Testis (tissue), 3 donors: Measurements from ENCODE around the gene SPATC1L. TPM values are rescaled to one million over a fixed set of nuclear protein-coding genes. Genes with fewer than 3 reads are reported as not detected.

Experiments used
- DNase-seq: peaks from one replicate; pipeline ENCODE4 v3.0.0-alpha.2; 2019
- H3K27ac ChIP-seq, 2 donors: fragments of 200-600 bp; sonication (generic); one replicate each; pipeline ENCODE4 v1.5.1; 2019
- H3K27me3 ChIP-seq: fragments of 200-600 bp; sonication (generic); one replicate; pipeline ENCODE4 v1.5.1; 2019
- H3K36me3 ChIP-seq: fragments of 200-600 bp; sonication (generic); one replicate; pipeline ENCODE4 v1.5.1; 2017; ENCODE audit warnings: low read depth; ENCODE audit errors: missing control alignments
- H3K4me1 ChIP-seq: fragments of 200-600 bp; sonication (generic); one replicate; pipeline ENCODE4 v1.5.1; 2019
- H3K4me3 ChIP-seq, 2 donors: fragments of 200-600 bp; sonication (generic); one replicate each; pipeline ENCODE4 v1.5.1; 2017 to 2019
- H3K9me3 ChIP-seq: fragments of 200-600 bp; sonication (generic); one replicate; pipeline ENCODE4 v1.5.1; 2017
- POLR2A ChIP-seq: fragments of 450-650 bp; IDR thresholded peaks from one replicate; pipeline ENCODE4 v1.6.1; 2017; ENCODE audit warnings: antibody characterized with exemption, mild to moderate bottlenecking, moderate library complexity
- WGBS, 2 donors: methylation state at CpG; one replicate each; pipeline ENCODE4 v1.1.5; 2018; 5-methylcytosine and 5-hydroxymethylcytosine counted together
- intact Hi-C: fragments of 100-400 bp; cut with DNase I; formaldehyde crosslinking; loops from one replicate; pipeline ENCODE4 v1.15.1; 2023; ENCODE audit warnings: low total_unique reads
- polyA plus RNA-seq: library from polyadenylated mRNA; stranded (reverse); fragments of 350-450 nt; fragmentation: Illumina TruSeq; extraction: RNeasy Lipid Tissue Mini Kit (QIAGEN cat#74804); gene quantifications from one replicate; pipeline ENCODE4 v1.2.3, GENCODE V29; 2014; ENCODE audit warnings: low read depth, low replicate concordance; ENCODE audit not compliant: insufficient read depth
- total RNA-seq, 2 donors: library from RNA; depleted of rRNA; stranded (reverse); fragments of >200 nt; gene quantifications; one replicate each; pipeline ENCODE4 v1.2.3, GENCODE V29; 2016
- TF ChIP-seq, protein P1 (sequence below), 3 experiments: fragments of 450-650 bp in 2 of 3; fragments of 200-600 bp in 1 of 3; sonication (generic) in 1 of 3; IDR thresholded peaks; one replicate each; pipeline ENCODE4 v1.5.1; 2016 to 2019; ENCODE audit warnings: antibody characterized with exemption in 3 of 3, mild to moderate bottlenecking in 2 of 3, moderate library complexity in 1 of 3

Gene SPATC1L
- total and polyA plus RNA-seq, 3 donors from 2014 or later: 55.4 to 96.1 (median 75.6) TPM

DNA sequence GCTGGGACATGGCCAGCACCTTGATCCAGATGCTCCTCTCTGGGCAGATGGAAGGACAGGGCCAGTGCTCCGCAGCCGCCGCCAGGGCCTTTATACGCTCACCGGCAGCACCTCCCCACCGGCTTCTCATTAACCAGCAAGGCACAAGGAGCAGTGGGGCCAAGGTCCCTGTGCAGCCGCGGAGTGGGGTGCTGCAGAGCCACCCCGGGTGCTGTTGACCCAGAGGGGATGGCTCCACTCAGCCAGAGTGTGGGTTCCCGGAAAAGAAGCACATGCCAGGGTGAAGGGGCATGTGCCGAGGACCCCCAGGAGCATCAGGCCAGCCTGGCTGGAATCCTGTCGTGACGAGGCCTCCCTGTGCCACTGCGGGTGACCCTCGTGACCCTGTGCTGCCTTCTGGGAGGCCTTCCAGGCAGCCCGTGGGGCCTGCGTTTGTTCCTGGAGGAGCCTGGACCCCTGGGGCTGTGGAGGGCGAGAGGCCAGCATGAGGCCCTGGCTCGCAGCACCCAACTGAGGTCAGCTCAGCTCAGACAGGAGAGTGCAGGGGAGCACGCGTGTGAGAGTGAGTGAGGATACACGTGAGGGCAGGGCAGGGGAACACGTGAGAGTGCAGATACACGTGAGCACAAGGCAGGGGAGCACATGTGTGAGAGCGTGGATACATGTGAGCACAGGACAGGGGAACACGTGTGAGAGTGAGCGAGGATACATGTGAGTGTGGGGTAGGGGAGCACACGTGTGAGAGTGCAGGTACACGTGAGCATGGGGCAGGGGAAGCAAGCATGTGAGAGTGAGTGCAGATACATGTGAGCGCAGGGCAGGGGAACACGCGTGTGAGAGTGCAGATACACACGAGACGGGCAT, 28.5 kb downstream of the SPATC1L start, which contains the start of gene FTCD:
FTCD (minus strand) TSS at position 66 of the 864 bp plus-strand sequence; CDS start at position 10, 56 bp downstream.
- no peaks in the 10 kb centered on the region for H3K36me3 ChIP-seq
- WGBS, 2 donors: 75 to 76% methylated on average over 31 to 34 of the region's 34 CpGs
- peak within 1 kb of the TSS in 1 of 2 donors; percentile 88 for H3K27ac ChIP-seq
- H3K4me3 ChIP-seq: no peak within 1 kb of the TSS
- intact Hi-C loops: no loop called here
- peak; percentile 54 for DNase-seq
- no peaks in the 10 kb centered on the region for H3K27me3 ChIP-seq
- H3K4me1 ChIP-seq: peaks cover 22% of the 10 kb centered on the region
- TF ChIP-seq POLR2A: no peak
- TF ChIP-seq, protein P1, sequence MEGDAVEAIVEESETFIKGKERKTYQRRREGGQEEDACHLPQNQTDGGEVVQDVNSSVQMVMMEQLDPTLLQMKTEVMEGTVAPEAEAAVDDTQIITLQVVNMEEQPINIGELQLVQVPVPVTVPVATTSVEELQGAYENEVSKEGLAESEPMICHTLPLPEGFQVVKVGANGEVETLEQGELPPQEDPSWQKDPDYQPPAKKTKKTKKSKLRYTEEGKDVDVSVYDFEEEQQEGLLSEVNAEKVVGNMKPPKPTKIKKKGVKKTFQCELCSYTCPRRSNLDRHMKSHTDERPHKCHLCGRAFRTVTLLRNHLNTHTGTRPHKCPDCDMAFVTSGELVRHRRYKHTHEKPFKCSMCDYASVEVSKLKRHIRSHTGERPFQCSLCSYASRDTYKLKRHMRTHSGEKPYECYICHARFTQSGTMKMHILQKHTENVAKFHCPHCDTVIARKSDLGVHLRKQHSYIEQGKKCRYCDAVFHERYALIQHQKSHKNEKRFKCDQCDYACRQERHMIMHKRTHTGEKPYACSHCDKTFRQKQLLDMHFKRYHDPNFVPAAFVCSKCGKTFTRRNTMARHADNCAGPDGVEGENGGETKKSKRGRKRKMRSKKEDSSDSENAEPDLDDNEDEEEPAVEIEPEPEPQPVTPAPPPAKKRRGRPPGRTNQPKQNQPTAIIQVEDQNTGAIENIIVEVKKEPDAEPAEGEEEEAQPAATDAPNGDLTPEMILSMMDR (IDR thresholded peaks at IDR 0.05): no peak
- H3K9me3 ChIP-seq: no peaks in the 10 kb centered on the region

DNA sequence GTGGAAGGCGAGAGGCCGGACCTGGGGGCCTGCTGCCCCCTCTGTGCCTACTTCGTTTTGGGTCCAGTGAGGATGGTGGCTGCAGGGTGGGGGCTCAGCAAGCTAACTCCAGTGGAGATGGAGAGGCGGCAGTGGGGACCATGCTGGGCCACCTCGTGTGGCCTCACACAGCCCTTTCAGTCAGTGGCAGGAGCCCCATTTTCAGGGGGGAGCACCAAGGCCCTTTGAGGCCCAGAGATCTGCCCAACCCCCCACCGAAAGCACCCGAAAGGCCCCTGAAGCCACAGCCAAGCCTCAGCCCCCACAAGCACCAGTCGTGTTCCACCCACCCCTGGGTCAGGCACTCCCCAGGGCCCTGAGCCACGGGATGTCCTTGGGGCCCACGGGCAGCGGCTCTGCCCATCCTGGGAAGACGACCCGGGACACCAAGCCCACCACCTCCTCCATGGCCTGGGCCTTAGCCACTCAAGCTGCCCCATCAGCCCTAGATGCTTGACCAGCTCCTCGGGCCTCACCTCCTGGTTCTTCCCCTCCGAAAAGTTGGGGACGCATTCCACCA, 29.2 kb downstream of the SPATC1L start:
- Histone ChIP-seq H3K27me3 (no peaks in the 10 kb centered on the region), H3K4me3 (no peak overlapping the region), H3K27ac (peak overlapping the region in 1 of 2 donors; percentile 88), H3K4me1 (peaks cover 22% of the 10 kb centered on the region), H3K9me3 (no peaks in the 10 kb centered on the region), H3K36me3 (no peaks in the 10 kb centered on the region)
- intact Hi-C loops: no loop called here
- DNase-seq: peak; percentile 12
- WGBS, 2 donors: 80 to 83% methylated on average over 12 to 16 of the region's 16 CpGs
- TF ChIP-seq POLR2A: no peak
- TF ChIP-seq, protein P1 (IDR thresholded peaks at IDR 0.05): no peak

DNA sequence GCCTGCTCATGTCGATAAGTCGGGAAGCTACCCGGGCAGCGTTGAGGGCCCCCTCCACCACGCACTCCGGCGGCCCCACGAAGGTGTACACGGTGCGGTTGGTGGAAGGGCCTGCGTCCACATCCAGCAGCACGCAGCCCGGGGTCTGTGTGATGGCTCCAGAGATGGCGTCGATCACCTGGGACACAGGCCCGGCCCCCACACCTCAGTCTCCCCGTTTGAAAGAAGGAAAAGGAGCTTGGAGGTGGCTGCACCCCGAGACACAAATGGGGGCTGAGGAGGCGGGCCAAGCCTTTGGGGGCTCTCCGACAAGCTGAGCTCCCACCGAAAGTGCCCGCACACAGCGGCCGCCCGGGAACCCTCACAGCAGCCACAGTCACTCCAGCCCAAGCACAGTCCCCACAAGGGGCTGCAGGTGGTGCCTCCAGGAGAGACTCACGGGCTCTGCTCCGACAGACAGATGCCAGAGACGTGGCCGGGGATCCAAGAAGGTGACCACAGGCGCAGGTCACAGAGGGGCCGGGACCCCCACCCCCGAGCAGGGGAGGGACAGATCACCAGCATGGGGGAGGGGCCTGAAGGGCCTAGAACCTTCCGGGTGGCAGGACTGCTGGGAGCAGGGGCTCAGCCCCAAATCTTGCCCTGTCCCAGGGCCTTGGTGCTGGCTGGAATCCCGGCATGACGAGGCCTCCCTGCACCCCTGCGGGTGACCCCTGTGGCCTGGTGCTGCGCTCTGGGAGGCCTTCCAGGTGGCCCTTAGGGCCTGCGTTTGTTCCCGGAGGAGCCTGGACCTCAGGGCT, 29.9 kb downstream of the SPATC1L start:
- intact Hi-C loops: no loop called here
- H3K27me3 ChIP-seq: no peaks in the 10 kb centered on the region
- H3K36me3 ChIP-seq: no peaks in the 10 kb centered on the region
- H3K9me3 ChIP-seq: no peaks in the 10 kb centered on the region
- no peak for TF ChIP-seq POLR2A
- TF ChIP-seq, protein P1 (IDR thresholded peaks at IDR 0.05): no peak
- peak overlapping the region; percentile 84 to 88 for H3K27ac ChIP-seq
- peaks cover 22% of the 10 kb centered on the region for H3K4me1 ChIP-seq
- DNase-seq: peak; percentile 13
- H3K4me3 ChIP-seq: no peak overlapping the region
- WGBS, 2 donors: 91 to 95% methylated on average over 22 to 39 of the region's 39 CpGs

DNA sequence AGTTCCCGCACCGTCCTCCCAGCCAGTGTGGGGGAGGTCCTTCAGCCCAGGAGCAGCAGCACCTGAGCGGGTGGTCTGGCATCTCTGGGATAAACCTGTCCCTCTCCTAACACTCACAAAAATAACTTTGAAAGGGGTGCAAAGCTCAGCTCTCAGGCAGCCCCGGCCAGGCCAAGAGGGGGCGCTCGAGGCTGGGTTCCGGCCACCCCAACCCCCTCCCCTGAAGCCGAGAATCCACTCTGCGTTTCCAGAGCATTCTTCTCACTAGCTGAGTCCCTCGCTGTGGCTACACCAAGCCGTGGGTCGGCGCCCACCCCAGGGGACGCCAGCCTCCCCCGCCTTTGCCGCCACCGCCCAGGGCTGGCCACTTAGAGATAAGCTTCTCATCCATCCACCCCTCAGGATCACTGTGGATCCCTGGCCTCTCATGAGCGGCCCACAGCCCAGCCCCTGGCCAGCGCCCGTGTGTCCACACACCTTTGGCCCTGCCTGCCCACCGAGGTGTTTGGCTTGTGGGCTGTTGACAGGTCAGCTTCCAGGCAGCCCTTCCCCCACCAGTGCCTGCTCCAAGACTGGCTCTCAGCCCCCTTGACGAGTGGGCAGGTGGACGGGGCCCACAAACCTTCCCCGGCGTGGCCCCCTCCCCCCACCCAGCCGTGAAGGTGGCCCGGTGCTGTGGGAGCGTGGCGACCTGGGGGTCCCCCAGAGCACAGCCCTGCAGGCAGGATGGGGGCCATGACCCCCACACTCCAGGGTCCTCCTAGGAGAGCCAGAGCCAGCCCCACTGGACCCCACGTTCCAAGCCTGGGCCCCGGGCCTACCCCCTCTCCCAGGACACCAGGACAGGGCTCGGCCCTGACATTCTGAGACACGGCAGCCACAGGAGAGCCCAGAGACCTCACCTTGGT, 30.8 kb downstream of the SPATC1L start:
- WGBS, 2 donors: 54% methylated on average over 33 of the region's 33 CpGs; no CpG with 5 or more reads in 1 of the 2 donors
- peak; percentile 73 for DNase-seq
- H3K4me3 ChIP-seq: no peak overlapping the region
- no peaks in the 10 kb centered on the region for H3K9me3 ChIP-seq
- no peak for TF ChIP-seq POLR2A
- TF ChIP-seq, protein P1 (IDR thresholded peaks at IDR 0.05): peak; percentile 44 to 73 (median 71)
- peaks cover 22% of the 10 kb centered on the region for H3K4me1 ChIP-seq
- H3K36me3 ChIP-seq: no peaks in the 10 kb centered on the region
- peak overlapping the region; percentile 84 to 88 for H3K27ac ChIP-seq
- no peaks in the 10 kb centered on the region for H3K27me3 ChIP-seq
- intact Hi-C loops: no loop called here
